ENCODE data around the gene PUDP. TPM values are rescaled to one million over a fixed set of nuclear protein-coding genes. Genes with fewer than 3 reads are reported as not detected.

Gene PUDP
- total RNA-seq, 1 donor from 2014 or later = 14.7 TPM

DNA sequence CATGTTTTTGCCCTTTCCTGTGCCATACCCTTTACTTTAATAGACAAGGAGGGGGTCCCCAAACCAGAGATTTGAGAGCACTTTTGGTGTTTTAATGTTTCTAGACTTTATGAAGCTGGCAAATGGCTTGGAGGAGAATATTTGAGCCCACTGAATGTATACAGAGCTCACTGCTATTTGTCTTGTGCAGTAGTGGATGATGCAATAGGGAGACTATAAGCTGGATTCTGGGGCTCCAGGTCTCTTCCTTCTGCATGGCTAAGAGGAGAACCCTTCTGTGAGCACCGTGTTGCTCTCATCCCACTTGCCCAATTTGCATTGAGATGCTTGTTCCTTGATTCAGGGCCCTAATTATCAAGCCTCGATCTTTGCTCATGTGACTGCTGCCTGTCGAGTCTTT is 8.9 kb upstream of the PUDP start:
- Mint-ChIP-seq H3K4me3 (ENCODE audit: unreplicated experiment) (no peak overlapping the region), H3K4me1 (ENCODE audit: low read depth) (peaks cover 13% of the 10 kb centered on the region), H3K9me3 (ENCODE audit: low read depth) (no peaks in the 10 kb centered on the region), H3K27me3 (ENCODE audit: low read depth) (peaks cover 2% of the 10 kb centered on the region), H3K36me3 (ENCODE audit: low read depth) (no peaks in the 10 kb centered on the region), H3K27ac (ENCODE audit: unreplicated experiment) (no peak overlapping the region)
- no peak for DNase-seq (ENCODE audit: low spot score)
- TF ChIP-seq, protein P1, sequence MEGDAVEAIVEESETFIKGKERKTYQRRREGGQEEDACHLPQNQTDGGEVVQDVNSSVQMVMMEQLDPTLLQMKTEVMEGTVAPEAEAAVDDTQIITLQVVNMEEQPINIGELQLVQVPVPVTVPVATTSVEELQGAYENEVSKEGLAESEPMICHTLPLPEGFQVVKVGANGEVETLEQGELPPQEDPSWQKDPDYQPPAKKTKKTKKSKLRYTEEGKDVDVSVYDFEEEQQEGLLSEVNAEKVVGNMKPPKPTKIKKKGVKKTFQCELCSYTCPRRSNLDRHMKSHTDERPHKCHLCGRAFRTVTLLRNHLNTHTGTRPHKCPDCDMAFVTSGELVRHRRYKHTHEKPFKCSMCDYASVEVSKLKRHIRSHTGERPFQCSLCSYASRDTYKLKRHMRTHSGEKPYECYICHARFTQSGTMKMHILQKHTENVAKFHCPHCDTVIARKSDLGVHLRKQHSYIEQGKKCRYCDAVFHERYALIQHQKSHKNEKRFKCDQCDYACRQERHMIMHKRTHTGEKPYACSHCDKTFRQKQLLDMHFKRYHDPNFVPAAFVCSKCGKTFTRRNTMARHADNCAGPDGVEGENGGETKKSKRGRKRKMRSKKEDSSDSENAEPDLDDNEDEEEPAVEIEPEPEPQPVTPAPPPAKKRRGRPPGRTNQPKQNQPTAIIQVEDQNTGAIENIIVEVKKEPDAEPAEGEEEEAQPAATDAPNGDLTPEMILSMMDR (IDR thresholded peaks at IDR 0.05) = no peak

DNA sequence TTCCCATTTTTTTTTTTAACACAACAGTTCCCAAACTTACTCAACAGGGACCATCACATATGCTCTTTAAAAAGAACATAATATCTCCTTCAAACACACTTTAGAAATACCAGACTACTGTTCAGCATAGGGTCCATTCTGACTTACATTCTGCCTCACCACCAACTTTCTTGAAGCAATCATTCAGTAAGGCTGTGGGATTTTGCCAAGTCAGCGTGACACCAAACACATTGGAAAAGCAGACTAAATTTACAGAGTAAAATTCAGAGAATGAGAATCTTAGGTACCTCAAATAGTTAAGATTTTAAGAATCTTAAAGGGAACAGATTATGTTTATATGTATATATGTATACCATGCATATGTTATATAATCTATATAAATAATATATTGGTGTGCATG is 7.2 kb upstream of the PUDP start:
- H3K4me3 Mint-ChIP-seq (ENCODE audit: unreplicated experiment) = no peak overlapping the region
- H3K4me1 Mint-ChIP-seq (ENCODE audit: low read depth) = peaks cover 13% of the 10 kb centered on the region
- TF ChIP-seq, protein P1 (IDR thresholded peaks at IDR 0.05) = no peak

DNA sequence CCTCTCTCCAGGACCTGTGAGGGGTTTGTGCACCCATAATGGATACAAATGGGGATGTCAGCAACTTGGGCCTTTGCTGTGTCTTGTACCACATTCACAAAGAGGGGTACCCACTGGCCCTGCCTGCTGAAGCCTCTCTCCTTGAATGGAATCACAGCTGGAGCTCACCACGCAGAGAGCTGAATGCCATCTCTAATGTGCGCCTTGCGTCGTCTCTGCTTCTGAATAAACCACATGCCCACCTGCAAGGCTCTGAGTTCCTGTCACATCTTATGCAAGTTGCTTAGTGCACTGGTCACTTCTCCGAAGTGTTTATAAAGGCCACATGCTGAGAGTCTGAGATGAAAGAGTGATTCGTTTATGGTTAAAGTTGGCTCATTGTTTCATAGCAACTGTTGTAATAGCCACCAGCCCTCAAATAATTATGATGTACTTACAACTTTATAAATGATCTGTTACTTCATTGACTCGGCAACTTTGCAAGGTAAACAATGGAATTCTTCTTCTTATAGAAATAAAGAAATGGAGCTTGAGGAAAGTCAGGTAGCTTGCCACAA is 6.2 kb upstream of the PUDP start:
- TF ChIP-seq, protein P1 (IDR thresholded peaks at IDR 0.05) = no peak
- Mint-ChIP-seq H3K4me3 (ENCODE audit: unreplicated experiment) (no peak overlapping the region), H3K4me1 (ENCODE audit: low read depth) (peaks cover 9% of the 10 kb centered on the region), H3K9me3 (ENCODE audit: low read depth) (no peaks in the 10 kb centered on the region), H3K36me3 (ENCODE audit: low read depth) (no peaks in the 10 kb centered on the region), H3K27me3 (ENCODE audit: low read depth) (peaks cover 2% of the 10 kb centered on the region), H3K27ac (ENCODE audit: unreplicated experiment) (no peak overlapping the region)
- DNase-seq (ENCODE audit: low spot score) = no peak

More for the DNA sequence above, 7.2 kb upstream of the PUDP start:
- Mint-ChIP-seq H3K27ac (ENCODE audit: unreplicated experiment) (no peak overlapping the region), H3K27me3 (ENCODE audit: low read depth) (peaks cover 2% of the 10 kb centered on the region), H3K36me3 (ENCODE audit: low read depth) (no peaks in the 10 kb centered on the region), H3K9me3 (ENCODE audit: low read depth) (no peaks in the 10 kb centered on the region)
- DNase-seq (ENCODE audit: low spot score) = no peak

DNA sequence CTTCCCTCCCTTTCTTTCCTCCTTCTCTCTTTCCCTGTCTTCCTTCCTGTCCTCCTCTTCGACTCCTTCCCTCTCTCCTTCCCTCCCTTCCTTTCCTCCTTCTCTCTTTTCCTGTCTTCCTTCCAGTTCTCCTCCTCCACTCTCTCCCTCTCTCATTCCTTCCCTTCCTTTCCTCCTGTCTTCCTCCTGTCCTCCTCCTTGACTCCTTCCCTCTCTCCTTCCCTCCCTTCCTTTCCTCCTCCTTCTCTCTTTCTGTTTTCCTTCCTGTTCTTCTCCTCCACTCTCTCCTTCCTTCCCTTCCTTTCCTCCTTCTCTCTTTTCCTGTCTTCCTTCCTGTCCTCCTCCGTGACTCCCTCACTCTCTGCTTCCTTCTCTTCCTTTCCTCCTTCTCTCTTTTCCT is 5.3 kb upstream of the PUDP start:
- Mint-ChIP-seq H3K36me3 (ENCODE audit: low read depth) (no peaks in the 10 kb centered on the region), H3K4me3 (ENCODE audit: unreplicated experiment) (no peak overlapping the region), H3K27me3 (ENCODE audit: low read depth) (peaks cover 2% of the 10 kb centered on the region), H3K27ac (ENCODE audit: unreplicated experiment) (no peak overlapping the region), H3K9me3 (ENCODE audit: low read depth) (no peaks in the 10 kb centered on the region), H3K4me1 (ENCODE audit: low read depth) (peaks cover 2% of the 10 kb centered on the region)
- TF ChIP-seq, protein P1 (IDR thresholded peaks at IDR 0.05) = no peak
- no peak for DNase-seq (ENCODE audit: low spot score)

DNA sequence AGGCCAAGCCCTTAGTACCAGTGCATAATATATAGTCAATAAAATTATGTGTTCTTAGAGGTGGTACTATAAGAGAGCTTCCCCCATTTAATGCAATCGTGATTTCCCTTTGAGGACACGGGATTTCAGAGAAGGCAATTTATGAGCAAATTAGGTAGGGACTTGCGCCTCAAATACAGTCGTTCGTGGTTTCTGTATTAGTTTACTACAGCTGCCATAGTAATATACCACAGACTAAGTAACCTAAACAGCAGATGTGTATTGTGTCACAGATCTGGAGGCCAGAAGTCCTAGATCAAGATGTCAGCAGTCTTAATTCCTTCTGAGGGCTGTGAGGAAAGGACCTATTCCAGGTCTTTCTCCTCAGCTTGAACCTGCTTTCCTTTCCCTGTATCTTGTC is 1.5 kb upstream of the PUDP start:
- Mint-ChIP-seq H3K27ac (ENCODE audit: unreplicated experiment) (no peak overlapping the region), H3K27me3 (ENCODE audit: low read depth) (peaks cover 2% of the 10 kb centered on the region), H3K4me1 (ENCODE audit: low read depth) (peaks cover 12% of the 10 kb centered on the region), H3K36me3 (ENCODE audit: low read depth) (no peaks in the 10 kb centered on the region), H3K9me3 (ENCODE audit: low read depth) (no peaks in the 10 kb centered on the region), H3K4me3 (ENCODE audit: unreplicated experiment) (no peak overlapping the region)
- TF ChIP-seq, protein P1 (IDR thresholded peaks at IDR 0.05) = no peak
- DNase-seq (ENCODE audit: low spot score) = no peak

Data from chondrocyte (in vitro differentiated cells).